A549 (cell line): Measurements from ENCODE around the gene PSRC1. TPM values are rescaled to one million over a fixed set of nuclear protein-coding genes. Genes with fewer than 3 reads are reported as not detected.

ENCODE experiments used
- ATAC-seq, 2 experiments: fragments of 200-7000 bp in 1 of 2; fragments of >200 bp in 1 of 2; cut with Nextera tagmentation in 1 of 2; cut with Tn5 transposase in 1 of 2; 3 replicates each; pipeline versions ENCODE4 v1.8.0 to v1.9.1; 2018 to 2020; ENCODE audit warnings: mild to moderate bottlenecking in 1 of 2, moderate library complexity in 1 of 2
- CTCF ChIA-PET: fragments of 300-600 bp; sonication (Branson Sonifier 250); formaldehyde crosslinking; extraction: SDS; loops from one replicate; lab custom pipeline; 2021; ENCODE audit warnings: antibody characterized with exemption, inconsistent platforms; lab: Yijun Ruan, JAX
- POLR2A ChIA-PET: fragments of 350-600 bp; formaldehyde crosslinking; extraction: SDS; loops from one replicate; lab custom pipeline; 2021; ENCODE audit warnings: antibody characterized with exemption, inconsistent platforms; lab: Yijun Ruan, JAX
- DNase-seq, 2 experiments: peaks; one replicate each; pipeline versions ENCODE4 v3.0.0 to v3.0.0-alpha.2; 2011 to 2016; ENCODE audit warnings: low read depth in 1 of 2, low spot score in 1 of 2
- FAIRE-seq: peaks from 2 replicates; lab custom pipeline; 2011; peaks lifted over from hg19 to GRCh38; lab: Jason Lieb, UNC
- H3K27ac ChIP-seq, 2 experiments: fragments of >200 bp; sonication (Bioruptor Twin); formaldehyde crosslinking; 3 replicates each; pipeline ENCODE4 v1.5.1; 2016 to 2017
- H3K4me1 ChIP-seq: fragments of >200 bp; sonication (Bioruptor Twin); formaldehyde crosslinking; 3 replicates; pipeline ENCODE4 v1.6.1; 2016
- H3K4me2 ChIP-seq: fragments of >200 bp; sonication (Bioruptor Twin); formaldehyde crosslinking; 3 replicates; pipeline ENCODE4 v1.6.1; 2016
- H3K4me3 ChIP-seq: fragments of >200 bp; sonication (Bioruptor Twin); formaldehyde crosslinking; 3 replicates; pipeline ENCODE4 v1.5.1; 2016
- H3K9me3 ChIP-seq: fragments of >200 bp; sonication (Bioruptor Twin); formaldehyde crosslinking; 3 replicates; pipeline ENCODE4 v1.6.1; 2016
- CBX2 ChIP-seq: fragments of 200-600 bp; sonication (generic); IDR thresholded peaks from 2 replicates; pipeline ENCODE4 v1.6.1; 2016; ENCODE audit warnings: low read depth, mild to moderate bottlenecking, borderline replicate concordance
- CHD4 ChIP-seq: fragments of 200-600 bp; sonication (generic); IDR thresholded peaks from 2 replicates; pipeline ENCODE4 v1.6.1; 2016; ENCODE audit warnings: antibody characterized with exemption, mild to moderate bottlenecking, borderline replicate concordance
- EHF ChIP-seq: fragments of 250-450 bp; sonication (Bioruptor Pico); IDR thresholded peaks from 2 replicates; pipeline ENCODE4 v1.5.0; 2020; ENCODE audit warnings: mild to moderate bottlenecking
- EHMT2 ChIP-seq: fragments of 200-600 bp; sonication (generic); IDR thresholded peaks from 2 replicates; pipeline ENCODE4 v1.6.1; 2016; ENCODE audit warnings: antibody characterized with exemption, low read depth, mild to moderate bottlenecking, moderate library complexity
- FOSB ChIP-seq: fragments of 250-450 bp; sonication (Bioruptor Pico); IDR thresholded peaks from 2 replicates; pipeline ENCODE4 v1.5.0; 2020; ENCODE audit warnings: mild to moderate bottlenecking, moderate library complexity
- FOXS1 ChIP-seq: fragments of 250-450 bp; sonication (Bioruptor Pico); IDR thresholded peaks from 2 replicates; pipeline ENCODE4 v1.5.0; 2020; ENCODE audit warnings: mild to moderate bottlenecking, moderate library complexity
- KDM5A ChIP-seq: fragments of 200-600 bp; sonication (generic); IDR thresholded peaks from 2 replicates; pipeline ENCODE4 v1.6.1; 2016; ENCODE audit warnings: antibody characterized with exemption, mild to moderate bottlenecking
- MAZ ChIP-seq: fragments of 150-350 bp; IDR thresholded peaks from 2 replicates; pipeline ENCODE4 v1.6.1; 2014; ENCODE audit warnings: antibody characterized with exemption, low read depth, low read length, borderline replicate concordance
- PHF8 ChIP-seq: fragments of 200-600 bp; sonication (generic); IDR thresholded peaks from 2 replicates; pipeline ENCODE4 v1.6.1; 2016; ENCODE audit warnings: low read depth, mild to moderate bottlenecking, antibody characterized with exemption, moderate library complexity, borderline replicate concordance
- ZC3H11A ChIP-seq: fragments of 450-650 bp; IDR thresholded peaks from 2 replicates; pipeline ENCODE4 v1.6.1; 2014; ENCODE audit warnings: antibody characterized with exemption, mild to moderate bottlenecking
- ZFP36 ChIP-seq: fragments of 450-650 bp; IDR thresholded peaks from 2 replicates; pipeline ENCODE4 v1.6.1; 2014; ENCODE audit warnings: borderline replicate concordance; ENCODE audit not compliant: partially characterized antibody
- ZNF302 ChIP-seq: fragments of 250-450 bp; sonication (Bioruptor Pico); IDR thresholded peaks from 2 replicates; pipeline ENCODE4 v1.9.0; 2021; ENCODE audit warnings: inconsistent platforms, mild to moderate bottlenecking, moderate library complexity
- WGBS: methylation state at CpG from one replicate; pipeline ENCODE4 v1.1.6; 2017; ENCODE audit errors: missing lambda C conversion rate; 5-methylcytosine and 5-hydroxymethylcytosine counted together
- polyA plus RNA-seq, 4 experiments: library from polyadenylated mRNA; depleted of rRNA in 3 of 4; stranded (reverse); fragments of >200 nt; fragmentation: RNase III in 1 of 4; extraction: RNeasy Plus Mini Kit Qiagen cat#74134 plus additional on column Dnase treatment in 1 of 4; gene quantifications; 2 replicates in 3 of 4; 3 replicates in 1 of 4; pipeline ENCODE4 v1.2.3, GENCODE V29; 2011 to 2017
- TF ChIP-seq, protein P1 (sequence below): fragments of >200 bp; sonication (Bioruptor Twin); formaldehyde crosslinking; IDR thresholded peaks from 3 replicates; pipeline ENCODE4 v1.6.1; 2016
- TF ChIP-seq, protein P2 (sequence below): fragments of 250-450 bp; sonication (Bioruptor Pico); IDR thresholded peaks from 2 replicates; pipeline ENCODE4 v1.5.0; 2021; ENCODE audit warnings: mild to moderate bottlenecking, moderate library complexity, borderline replicate concordance
- TF ChIP-seq, protein P3 (sequence below): fragments of 200-600 bp; sonication (generic); IDR thresholded peaks from 2 replicates; pipeline ENCODE4 v1.6.1; 2016; ENCODE audit warnings: antibody characterized with exemption, mild to moderate bottlenecking, moderate library complexity
- TF ChIP-seq, protein P4 (sequence below): IDR thresholded peaks from 2 replicates; pipeline ENCODE4 v1.6.1; 2012
- TF ChIP-seq, protein P5 (sequence below): fragments of 150-350 bp; IDR thresholded peaks from 2 replicates; pipeline ENCODE4 v1.6.1; 2014; ENCODE audit warnings: low read depth, mild to moderate bottlenecking, low read length

The PSRC1 gene
- polyA plus RNA-seq, 2 of the 4 experiments (the other 2 are of a cell fraction), result 15.3 to 21.5 TPM

DNA sequence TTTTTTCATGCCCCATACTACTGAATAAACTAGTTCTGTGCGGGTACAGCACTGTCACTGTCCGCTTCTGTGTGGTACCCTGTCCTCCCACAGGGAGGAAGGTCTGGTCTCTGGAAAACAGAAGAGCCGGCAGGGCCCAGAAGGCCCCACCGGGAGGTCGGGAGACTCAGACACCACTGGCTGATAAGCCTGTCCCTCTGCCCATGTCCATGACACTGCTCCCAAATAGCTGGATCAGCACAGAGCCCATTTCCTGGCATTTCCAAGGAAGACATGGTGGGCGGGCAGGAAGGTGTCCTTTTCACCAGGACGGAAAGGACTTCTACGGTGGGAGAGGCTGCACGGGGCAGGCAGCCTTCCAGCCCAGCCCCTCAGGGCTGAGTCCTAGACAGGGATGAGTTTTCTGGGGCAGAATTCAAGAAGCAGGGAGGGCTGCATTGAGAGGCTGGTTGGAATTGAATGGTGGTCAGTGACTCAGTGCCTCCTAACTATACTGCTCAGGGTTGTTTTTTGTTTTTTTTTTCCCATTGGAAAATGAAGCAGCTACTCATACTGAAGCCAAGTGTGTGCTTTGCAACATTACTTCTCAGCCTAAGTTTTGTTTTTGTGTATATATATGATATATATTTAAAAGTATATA is 7.1 kb downstream of the PSRC1 start:
- H3K4me3 ChIP-seq, result 0 out of 3 replicates have a peak overlapping the region, but pooled peaks have one; percentile 13
- H3K9me3 ChIP-seq, result no peaks in the 10 kb centered on the region
- CTCF ChIA-PET, result interaction anchor here (0.7 to 5.7 kb wide), 6 partner anchors 10 to 257 kb away, joined by 3 to 107 read pairs (median 17); partner anchors contain the start of genes CYB561D1 and SORT1
- no peak for FAIRE-seq
- ATAC-seq, result peak in 1 of 2 experiments; percentile 10; a peak in 2 of 6 replicates
- no peak for DNase-seq
- peak overlapping the region; percentile 83 for H3K4me2 ChIP-seq
- TF ChIP-seq, protein P1, sequence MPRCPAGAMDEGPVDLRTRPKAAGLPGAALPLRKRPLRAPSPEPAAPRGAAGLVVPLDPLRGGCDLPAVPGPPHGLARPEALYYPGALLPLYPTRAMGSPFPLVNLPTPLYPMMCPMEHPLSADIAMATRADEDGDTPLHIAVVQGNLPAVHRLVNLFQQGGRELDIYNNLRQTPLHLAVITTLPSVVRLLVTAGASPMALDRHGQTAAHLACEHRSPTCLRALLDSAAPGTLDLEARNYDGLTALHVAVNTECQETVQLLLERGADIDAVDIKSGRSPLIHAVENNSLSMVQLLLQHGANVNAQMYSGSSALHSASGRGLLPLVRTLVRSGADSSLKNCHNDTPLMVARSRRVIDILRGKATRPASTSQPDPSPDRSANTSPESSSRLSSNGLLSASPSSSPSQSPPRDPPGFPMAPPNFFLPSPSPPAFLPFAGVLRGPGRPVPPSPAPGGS, result no peak
- TF ChIP-seq CHD4 (no peak), FOSB (CRISPR knock-in tag) (no peak), MAZ (no peak), EHMT2 (no peak), ZNF302 (CRISPR knock-in tag) (no peak), EHF (CRISPR knock-in tag) (no peak), CBX2 (no peak), PHF8 (no peak), ZC3H11A (no peak), FOXS1 (CRISPR knock-in tag) (no peak), ZFP36 (no peak), KDM5A (no peak)
- TF ChIP-seq, protein P2, sequence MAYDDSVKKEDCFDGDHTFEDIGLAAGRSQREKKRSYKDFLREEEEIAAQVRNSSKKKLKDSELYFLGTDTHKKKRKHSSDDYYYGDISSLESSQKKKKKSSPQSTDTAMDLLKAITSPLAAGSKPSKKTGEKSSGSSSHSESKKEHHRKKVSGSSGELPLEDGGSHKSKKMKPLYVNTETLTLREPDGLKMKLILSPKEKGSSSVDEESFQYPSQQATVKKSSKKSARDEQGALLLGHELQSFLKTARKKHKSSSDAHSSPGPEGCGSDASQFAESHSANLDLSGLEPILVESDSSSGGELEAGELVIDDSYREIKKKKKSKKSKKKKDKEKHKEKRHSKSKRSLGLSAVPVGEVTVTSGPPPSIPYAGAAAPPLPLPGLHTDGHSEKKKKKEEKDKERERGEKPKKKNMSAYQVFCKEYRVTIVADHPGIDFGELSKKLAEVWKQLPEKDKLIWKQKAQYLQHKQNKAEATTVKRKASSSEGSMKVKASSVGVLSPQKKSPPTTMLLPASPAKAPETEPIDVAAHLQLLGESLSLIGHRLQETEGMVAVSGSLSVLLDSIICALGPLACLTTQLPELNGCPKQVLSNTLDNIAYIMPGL, result no peak
- TF ChIP-seq, protein P3, sequence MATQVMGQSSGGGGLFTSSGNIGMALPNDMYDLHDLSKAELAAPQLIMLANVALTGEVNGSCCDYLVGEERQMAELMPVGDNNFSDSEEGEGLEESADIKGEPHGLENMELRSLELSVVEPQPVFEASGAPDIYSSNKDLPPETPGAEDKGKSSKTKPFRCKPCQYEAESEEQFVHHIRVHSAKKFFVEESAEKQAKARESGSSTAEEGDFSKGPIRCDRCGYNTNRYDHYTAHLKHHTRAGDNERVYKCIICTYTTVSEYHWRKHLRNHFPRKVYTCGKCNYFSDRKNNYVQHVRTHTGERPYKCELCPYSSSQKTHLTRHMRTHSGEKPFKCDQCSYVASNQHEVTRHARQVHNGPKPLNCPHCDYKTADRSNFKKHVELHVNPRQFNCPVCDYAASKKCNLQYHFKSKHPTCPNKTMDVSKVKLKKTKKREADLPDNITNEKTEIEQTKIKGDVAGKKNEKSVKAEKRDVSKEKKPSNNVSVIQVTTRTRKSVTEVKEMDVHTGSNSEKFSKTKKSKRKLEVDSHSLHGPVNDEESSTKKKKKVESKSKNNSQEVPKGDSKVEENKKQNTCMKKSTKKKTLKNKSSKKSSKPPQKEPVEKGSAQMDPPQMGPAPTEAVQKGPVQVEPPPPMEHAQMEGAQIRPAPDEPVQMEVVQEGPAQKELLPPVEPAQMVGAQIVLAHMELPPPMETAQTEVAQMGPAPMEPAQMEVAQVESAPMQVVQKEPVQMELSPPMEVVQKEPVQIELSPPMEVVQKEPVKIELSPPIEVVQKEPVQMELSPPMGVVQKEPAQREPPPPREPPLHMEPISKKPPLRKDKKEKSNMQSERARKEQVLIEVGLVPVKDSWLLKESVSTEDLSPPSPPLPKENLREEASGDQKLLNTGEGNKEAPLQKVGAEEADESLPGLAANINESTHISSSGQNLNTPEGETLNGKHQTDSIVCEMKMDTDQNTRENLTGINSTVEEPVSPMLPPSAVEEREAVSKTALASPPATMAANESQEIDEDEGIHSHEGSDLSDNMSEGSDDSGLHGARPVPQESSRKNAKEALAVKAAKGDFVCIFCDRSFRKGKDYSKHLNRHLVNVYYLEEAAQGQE, result no peak
- TF ChIP-seq, protein P4, sequence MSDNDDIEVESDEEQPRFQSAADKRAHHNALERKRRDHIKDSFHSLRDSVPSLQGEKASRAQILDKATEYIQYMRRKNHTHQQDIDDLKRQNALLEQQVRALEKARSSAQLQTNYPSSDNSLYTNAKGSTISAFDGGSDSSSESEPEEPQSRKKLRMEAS, result no peak
- TF ChIP-seq, protein P5, sequence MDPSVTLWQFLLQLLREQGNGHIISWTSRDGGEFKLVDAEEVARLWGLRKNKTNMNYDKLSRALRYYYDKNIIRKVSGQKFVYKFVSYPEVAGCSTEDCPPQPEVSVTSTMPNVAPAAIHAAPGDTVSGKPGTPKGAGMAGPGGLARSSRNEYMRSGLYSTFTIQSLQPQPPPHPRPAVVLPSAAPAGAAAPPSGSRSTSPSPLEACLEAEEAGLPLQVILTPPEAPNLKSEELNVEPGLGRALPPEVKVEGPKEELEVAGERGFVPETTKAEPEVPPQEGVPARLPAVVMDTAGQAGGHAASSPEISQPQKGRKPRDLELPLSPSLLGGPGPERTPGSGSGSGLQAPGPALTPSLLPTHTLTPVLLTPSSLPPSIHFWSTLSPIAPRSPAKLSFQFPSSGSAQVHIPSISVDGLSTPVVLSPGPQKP, result no peak
- H3K4me1 ChIP-seq, result peaks cover 53% of the 10 kb centered on the region
- peak overlapping the region; percentile 95 to 99 for H3K27ac ChIP-seq
- WGBS, result 66% methylated on average over 7 of the region's 9 CpGs
- POLR2A ChIA-PET, result no interaction called here
